NCI-H460 (cell line): ENCODE data around the gene SBNO2. TPM values are rescaled to one million over a fixed set of nuclear protein-coding genes. Genes with fewer than 3 reads are reported as not detected.

Experiments
- DNase-seq: peaks from one replicate; pipeline ENCODE4 v3.0.0-alpha.2; 2016; ENCODE audit warnings: low read depth; ENCODE audit errors: extremely low read depth
- total RNA-seq: library from RNA; depleted of rRNA; stranded (reverse); fragments of >200 nt; shearing (Covaris generic); gene quantifications from 2 replicates; pipeline ENCODE4 v1.2.3, GENCODE V29; 2014

Gene SBNO2
- total RNA-seq, 1 experiment from 2014 or later, result 28.0 TPM

DNA sequence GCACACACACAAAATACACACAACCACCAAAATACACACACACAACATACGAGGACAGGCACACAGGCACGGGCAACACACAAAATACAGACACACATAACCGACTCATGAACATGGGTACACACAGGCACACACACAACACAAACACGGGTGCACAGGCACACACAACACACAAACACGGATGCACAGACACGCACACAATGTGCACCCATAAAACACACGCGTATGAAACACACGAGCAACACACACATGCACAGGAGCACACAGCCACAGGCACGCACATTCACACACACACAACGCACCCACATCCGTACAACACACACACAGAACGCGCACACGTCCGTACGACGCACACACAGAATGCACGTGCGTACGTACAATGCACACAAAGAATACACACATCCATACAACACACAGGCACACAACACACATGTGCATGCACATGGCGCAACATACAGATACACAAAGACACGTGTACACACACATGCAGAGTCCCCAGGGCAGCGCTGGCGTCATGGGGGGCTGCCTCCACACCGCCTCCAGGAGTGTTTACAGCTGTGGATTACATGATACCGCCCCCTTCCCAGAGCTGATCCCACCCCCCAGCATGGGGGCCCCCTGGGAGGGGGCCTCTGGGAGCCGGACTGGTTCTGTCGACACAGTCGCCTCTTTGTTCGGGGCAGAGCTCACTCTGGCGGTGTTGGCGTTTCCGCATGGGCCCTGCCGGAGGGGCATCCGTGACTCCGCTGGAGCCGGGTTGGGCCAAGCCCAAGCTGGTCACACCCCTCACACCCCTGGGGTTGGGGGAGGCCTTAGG lies 2.9 kb downstream of the SBNO2 start:
- DNase-seq, result no peak

DNA sequence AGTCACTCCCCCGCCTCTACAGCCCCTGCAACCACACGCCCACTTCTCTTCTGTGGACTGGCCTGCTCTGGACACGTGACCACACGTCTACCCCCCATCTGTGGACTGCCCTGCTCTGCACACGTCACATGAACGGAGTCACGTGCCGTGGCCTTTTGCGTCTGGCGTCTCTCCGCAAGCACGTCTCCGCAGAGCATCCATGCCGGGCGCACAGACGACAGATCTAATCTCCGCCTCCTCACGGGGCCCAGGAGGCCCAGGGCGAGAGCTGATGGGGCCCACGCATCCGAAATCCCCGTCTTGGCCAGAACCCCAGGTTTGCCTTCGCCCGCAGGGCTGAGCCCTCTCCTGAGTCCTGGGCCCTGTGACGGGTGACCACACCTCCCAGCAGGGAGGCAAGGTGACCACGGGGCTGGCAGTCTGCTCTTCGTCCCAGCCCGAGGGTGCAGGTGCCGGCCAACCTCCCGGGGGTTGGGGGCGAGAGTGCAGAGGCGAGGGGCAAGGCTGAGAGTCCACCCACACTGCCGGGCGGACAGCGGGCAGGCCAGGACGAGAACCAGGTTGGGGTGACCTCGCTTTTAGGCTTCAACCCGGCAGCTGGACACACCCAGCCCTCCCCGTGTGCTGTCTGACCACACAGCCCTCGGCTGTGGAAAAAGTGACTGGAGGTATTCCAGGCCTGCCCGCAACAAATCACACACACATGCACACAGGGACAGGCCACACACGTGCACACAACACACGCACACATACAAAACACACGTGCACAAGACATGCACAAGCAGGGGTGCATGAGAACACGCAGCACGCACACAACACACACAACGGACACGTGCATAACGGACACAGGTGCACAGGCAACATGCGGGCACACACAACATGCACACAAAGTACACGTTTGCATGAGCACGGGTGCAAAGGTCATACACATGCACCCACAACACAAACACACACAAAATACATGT lies 3.9 kb downstream of the SBNO2 start:
- peak; percentile 81 for DNase-seq

DNA sequence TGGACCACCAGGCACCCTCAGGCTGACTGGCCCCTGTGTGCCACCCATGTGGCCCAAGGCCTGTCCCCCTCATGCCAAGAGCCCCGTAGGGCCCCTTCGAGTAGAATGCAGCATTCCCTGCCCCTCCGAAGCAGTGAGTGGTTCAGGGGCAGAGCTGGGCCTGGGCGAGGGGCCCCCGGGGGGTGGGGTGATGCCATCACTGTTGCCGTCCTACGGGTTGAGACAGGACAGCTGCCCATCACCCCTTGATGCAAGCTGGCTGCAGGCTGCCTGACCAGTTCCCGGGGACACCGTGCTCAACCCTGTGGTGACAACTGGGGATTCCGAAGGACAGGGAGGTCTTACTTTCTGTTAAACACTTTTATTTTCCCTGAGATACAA lies 4.7 kb downstream of the SBNO2 start:
- no peak for DNase-seq

DNA sequence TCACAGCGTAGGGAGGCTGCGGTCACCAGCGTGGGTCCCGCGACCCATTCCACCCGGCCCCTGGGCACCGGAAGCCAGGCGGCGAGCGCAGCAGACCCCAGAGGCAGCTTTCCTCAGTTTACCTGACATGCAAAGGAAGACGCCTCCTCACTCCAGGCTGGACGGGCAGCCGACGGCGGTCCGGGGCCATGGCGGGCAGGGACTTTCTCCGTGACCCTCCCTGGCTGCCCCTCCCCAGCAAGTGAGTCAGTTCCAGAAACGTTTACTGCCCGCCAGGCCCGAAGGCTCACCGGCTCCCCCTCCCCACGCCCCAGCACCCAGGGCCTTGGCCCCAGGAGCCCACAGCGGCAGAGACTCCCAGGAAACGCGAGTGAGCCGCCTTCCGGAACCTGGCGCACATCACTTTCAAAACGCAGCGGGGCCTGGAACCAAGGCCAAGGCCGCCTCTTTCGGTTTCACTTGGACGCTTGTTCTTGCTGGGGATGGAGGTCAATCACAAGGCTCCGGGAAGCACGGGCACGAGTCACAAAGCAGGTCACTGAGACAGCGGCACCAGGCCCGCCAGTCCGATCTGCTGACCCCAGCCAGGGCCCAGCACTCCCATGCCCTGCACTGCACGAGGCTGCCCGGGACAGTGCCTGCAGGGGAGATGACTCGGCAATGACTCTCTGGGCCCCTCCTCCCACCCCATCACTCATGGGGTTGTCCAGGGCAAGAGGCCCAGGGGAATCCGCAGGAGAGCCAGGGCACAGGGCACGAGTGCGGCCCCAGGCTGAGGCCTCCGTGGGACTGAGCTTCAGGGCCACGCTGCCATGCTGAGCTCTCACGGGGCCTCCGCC lies 5.3 kb downstream of the SBNO2 start:
- DNase-seq, result peak; percentile 79

DNA sequence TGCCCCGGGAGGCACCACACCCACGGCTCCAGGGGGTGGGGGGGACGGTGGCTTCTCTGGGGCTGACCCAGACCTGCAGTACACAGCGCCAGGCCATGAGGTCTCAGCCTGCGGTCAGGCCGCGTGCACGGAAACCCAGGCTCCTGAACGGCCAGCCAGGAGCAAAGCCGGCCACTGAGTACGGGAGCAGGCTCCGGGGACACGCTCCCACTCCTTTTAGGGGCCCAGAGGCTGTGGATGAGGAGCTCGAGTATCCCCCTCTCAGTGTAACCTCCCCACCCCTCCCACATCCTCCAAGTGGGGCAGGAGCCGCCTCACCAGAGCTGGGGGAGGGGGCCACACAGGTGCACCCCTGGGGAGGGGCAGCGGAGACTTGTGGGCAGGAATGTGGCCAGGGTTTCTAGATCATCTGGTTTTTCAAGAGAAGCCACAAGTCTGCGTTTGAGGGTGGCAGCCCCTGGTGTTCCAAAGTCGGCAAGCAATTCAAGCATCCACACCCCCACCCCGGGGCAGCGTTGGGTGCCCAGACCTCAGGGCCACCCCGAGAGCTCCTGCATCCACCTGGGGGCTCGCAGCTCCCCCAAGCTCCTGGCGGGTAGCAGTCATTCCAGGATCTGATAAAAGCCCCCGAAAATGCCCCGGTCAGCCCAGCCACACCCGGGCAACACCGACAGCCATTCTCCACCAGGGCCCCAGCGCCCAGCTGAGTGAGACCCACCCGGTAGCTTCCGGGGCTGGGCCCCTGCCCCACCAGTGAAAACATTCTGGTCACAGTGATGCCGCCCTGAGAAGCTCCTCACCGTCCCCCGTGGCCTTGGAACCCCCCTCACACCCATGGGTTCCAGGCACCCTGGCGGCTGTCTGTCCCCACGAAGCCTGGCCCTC lies 6.1 kb downstream of the SBNO2 start:
- DNase-seq, result no peak

DNA sequence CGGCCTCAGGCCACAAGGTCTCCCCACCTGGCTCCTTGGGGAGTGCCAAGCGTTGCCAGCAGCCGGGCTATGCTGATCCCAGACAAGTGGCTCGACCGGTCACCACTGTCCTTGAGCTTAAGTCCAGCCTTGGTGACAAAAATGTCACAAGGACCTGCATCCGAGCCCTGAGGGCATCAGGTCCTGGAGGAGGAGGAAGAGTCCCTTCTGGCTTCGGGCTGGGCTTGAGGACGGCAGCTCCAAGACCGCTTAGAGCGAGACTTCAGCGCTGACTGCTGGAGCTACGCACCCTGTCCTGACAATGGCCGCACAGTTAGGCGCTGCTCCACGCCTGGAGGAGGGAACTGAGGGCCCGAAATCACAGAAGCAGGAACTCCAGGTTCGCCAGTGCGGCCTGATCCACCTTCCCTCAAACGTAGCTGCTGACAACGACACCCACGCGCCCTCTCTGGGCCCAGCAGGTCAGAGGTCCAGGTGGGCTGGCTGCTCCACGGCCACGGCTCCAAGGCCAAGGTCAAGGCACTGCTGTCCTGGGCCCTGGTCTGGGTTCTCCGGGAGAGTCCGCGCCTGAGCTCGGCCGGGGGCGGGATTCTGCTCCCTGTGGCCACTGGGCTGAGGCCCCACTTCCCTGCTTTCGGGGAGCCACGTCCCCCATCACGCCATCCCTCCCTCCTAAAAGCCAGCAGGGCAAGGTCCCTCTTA lies 7.0 kb downstream of the SBNO2 start:
- DNase-seq, result no peak

DNA sequence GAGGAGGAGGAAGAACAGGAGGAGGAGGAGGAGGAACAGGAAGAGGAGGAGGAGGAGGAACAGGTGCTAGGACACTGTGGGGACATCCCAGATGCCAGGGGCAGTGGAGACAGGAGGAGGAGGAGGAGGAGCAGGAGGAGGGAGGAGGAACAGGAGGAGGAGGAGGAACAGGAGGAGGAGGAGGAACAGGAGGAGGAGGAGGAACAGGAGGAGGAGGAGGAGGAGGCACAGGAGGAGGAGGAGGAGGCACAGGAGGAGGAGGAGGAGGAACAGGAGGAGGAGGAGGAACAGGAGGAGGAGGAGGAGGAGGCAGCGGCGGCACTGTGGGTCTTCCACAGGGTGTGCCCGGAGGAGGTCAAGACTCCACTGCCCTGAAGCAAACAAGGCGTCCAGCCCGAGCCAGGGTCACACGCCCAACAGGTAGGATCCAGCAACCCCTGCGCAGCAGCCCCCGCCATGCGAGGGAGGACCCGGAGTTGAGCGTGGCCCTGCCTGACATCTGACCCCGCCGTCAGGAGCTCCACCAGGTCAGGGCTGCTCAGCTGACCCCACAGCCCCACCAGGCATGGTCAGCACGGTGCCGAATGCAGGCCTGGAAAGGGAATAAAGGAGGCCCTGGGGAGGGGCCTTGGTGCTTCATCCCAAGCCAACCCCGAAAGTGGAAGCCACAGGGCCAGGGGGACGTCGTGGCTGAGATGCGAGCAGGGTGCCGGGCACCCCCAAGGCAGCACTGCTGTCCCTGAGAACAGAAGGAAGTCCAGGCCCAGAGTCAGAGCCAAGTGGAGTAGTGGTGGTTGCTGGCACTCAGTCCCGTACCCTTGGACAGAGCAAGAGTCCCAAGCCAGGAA lies 9.2 kb downstream of the SBNO2 start:
- no peak for DNase-seq

DNA sequence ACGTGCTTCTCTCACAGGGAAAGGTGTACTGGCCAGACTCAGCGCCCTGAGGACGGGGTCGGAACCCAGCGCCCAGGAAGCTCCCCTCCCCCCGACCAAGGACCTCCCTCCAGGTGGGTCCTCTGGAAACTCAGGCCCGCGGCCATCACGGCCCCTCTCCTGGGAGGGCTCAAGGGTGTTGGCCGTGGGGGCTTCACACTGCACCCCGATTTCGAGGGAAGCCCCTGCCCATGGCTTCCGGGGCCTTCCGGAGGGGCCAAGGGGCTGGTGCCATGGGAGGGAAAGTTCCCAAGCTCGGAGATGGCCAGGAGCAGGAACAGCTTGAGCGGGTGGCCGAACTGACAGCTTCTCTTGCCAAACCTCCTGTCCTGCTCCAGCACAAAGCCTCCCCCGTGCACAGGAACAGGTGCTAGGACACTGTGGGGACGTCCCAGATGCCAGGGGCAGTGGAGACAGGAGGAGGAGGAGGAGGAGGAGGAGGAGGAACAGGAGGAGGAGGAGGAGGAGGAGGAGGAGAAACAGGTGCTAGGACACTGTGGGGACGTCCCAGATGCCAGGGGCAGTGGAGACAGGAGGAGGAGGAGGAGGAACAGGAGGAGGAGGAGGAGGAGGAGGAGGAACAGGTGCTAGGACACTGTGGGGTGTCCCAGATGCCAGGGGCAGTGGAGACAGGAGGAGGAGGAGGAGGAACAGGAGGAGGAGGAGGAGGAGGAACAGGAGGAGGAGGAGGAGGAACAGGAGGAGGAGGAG lies 10.0 kb downstream of the SBNO2 start:
- no peak for DNase-seq

DNA sequence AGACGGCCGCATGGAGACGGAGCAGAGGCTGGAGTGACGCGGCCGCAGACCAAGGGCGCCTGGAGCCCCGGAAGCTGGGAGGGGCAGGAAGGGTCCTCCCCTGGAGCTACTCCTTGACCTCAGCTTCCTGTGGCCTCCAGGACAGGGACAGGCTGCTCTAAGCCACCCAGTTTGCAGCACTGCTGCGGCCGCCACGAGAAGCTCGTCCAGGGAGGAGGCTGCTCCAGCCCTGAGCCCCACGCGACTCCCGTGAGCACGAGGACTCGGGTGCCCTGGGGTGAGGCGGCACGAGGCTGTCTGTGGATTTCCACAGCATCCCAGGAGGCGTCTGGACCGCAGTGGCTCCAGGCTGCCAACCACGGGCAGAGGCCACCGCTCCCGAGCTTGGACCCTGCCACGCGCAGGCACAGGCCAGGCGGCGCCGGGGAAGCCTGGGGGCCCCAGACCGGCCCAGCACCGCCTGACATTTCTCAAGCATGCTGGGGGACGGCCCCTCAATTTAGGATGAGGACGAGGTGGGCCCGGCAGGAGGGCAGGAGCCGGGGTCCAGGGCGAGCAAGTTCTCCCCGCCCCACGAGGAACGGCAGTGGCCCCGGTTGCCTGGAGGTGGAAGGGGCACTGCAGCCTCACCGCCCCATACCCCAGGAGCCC lies 10.7 kb downstream of the SBNO2 start:
- DNase-seq, result no peak

DNA sequence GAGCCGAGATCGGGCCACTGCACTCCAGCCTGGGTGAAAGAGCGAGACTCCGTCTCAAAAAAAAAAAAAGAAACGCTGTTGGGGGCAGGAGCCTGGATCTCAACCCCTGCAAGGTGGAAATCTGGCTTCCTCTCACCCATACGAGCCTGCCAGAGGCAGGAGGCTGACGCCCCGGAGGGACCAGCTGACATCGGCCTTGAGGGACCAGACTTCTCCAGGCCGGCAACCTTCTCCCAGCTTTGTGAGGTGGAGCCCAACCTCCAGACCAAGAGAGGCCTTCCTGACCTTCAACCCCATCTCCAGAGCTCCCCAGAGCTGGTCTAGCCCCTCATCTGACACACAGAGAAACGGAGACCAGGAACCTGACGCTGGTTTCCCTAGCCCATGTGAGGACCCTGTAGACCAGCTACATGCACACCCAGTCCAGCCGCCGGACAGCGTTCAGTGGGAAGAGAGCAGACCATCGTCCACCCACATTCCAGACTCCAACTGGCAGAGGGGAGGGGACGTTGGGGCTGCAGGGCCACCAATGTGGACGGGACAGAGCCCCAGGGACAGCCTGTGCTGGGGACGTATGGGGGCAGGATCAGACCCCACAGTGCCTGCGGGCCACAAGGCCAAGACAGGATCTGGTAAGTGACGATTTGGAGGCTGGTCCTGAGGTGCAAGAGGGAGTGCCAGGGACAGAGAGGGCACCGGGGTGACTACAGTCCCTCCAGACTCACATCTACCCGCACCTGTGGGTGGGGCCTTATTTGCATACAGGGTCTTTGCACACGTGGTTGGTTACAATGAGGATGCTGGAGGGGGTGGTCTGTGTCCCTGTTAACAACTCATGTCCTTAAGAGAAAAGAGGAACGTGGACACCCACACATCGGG lies 11.4 kb downstream of the SBNO2 start:
- DNase-seq, result no peak

DNA sequence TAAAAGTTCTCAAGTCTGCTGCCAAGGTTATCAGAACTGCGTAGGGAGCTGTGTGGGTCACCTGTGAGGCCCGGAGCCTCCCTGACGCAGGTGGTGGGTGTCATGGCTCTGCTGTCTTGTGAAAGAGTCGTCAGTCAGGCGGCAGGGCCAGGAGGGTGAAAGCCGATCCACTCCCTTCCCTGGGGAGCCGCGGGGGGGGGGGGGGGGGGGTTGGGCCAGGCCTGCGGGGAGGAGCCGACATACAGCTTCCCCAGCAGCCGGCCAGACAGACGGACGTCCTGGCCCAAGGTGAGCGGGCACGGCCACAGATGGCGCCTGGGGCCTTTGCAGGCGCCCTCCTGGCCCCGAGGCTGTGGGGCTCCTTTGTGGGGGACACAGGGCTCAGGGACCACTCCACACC lies 12.4 kb downstream of the SBNO2 start:
- no peak for DNase-seq

DNA sequence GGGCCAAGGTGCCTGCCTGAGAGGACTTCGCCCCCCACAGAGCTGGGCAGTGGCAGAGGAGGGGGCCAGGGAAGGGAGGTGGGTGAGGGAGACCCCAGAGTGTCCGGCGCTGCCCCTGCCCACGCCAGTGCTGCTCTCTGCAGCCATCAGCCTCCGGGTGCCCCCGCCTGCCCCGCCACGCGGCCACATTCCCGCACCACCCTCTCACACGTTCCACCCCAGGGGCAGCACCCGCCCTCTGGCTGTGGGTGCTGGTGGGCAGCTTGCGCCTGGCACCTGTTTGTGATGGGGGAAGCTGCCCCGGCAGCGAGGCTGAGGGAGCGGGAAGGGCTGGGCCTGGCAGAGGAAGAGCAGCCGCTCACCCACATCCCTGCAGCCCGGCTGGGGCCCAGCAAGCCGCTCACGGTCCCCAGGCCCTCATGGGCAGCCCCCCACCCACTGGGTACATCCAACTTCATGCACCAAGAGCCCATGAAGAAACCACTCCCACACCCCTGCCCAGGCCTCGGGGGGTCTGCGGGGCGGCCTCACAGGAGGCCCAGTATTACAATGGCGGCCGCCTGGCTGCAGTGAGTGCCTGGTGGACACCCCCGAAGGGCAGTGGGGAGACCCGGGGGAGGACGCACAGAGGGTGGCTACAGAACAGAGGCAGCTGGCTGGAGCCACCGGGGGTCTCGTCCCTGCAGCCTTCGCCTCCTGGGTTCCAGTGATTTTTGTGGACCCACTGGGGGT lies 14.0 kb downstream of the SBNO2 start:
- no peak for DNase-seq

DNA sequence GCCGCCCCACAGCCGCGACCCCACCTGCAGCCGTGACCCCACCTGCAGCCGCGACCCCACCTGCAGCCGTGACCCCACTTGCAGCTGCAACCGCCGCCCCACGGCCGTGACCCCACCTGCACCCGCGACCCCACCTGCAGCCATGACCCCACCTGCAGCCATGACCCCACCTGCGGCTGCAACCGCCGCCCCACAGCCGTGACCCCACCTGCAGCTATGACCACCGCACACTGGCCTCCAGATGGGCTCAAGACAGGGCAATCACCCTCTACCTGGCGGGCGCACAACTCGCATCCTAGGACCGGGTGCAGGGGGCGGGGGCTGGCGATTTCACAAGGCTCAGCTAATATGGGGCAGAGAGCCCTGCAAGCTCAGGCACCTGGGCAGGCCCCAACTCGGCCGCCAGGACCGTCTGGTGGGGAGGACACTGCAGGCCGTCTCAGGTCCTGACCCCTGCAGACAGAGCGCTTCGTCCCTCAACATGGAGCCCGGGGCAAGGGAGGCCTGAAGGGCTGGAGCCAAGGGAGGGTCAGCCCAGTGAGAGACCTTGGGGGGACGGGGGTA lies 15.1 kb downstream of the SBNO2 start:
- DNase-seq, result no peak

DNA sequence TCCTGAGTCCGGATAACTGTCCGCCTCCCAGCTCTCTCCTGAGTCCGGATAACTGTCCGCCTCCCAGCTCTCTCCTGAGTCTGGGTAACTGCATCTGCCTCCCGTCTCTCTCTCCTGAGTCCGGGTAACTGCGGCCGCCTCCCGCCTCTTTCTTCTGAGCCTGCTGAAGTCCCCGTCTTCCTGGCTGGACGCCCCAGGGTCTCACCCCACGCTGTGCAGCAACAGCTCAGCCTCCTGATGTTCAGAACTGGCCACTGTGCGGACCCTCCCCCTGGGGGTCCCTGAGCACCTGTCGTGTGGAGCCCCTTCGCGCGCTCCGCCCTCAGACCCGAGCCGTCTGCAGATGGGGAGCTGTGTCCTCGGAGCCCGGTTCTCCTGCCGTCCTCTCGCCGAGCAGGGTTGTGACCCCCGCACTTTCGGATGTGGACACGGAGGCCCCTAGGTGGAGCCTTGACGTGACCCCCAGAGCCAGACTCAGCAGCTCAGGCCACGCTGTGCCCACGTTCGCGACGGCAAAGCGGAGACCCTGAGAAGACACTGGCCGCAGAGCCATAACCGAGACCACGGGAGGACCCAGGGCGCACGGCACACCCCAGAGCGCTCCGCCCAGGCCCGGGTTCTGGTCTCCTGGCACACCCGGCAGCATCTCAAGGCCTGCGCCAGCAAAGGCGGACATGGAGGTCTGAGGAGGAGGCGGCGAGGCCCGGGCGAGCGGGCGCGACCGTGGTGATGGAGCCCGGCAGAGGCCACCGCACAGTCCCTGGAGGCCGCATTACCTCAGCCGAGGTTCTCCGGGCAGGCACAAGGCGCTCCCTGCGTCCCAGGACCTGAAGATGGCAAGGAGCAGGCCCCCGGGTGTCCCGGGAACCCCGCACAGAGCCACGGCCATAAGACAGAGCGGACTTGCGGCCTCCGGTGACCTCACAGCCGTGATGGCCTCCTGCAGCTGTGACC lies 15.9 kb downstream of the SBNO2 start:
- DNase-seq, result no peak
